GM21515 (cell line): ENCODE data around the gene SKP1.
"Not testable (repeated sequence)": the region's sequence is repeated elsewhere in the genome, so short reads cannot be mapped to it uniquely, and the experiment has no call there.

ENCODE experiments used
- ATAC-seq: cut with Tn5 transposase; IDR thresholded peaks from one replicate; pipeline ENCODE4 v1.9.1; 2021; ENCODE audit not compliant: unreplicated experiment

The SKP1 gene

GRCh38 chr5:134177369-134178095 is 782 bp upstream of the SKP1 start:
- no peak for ATAC-seq

GRCh38 chr5:134175921-134176510 is 734 bp downstream of the SKP1 start:
- ATAC-seq: peak; percentile 22

- no peak for ATAC-seq
Measured at GRCh38 chr5:134174841-134175839, 1.6 kb downstream of the SKP1 start.

GRCh38 chr5:134171972-134172371 is 4.8 kb downstream of the SKP1 start:
- no peak for ATAC-seq

- no peak for ATAC-seq
Measured at GRCh38 chr5:134162592-134162991, 14.2 kb downstream of the SKP1 start.

- no peak for ATAC-seq
Measured at GRCh38 chr5:134161513-134162395, 15.0 kb downstream of the SKP1 start.

GRCh38 chr5:134153657-134154056 is 23.1 kb downstream of the SKP1 start:
- no peak for ATAC-seq

- no peak for ATAC-seq
Measured at GRCh38 chr5:134153241-134153640, 23.5 kb downstream of the SKP1 start.

- not testable (repeated sequence) for ATAC-seq
Measured at GRCh38 chr5:134152173-134152832, 24.4 kb downstream of the SKP1 start.

- no peak for ATAC-seq
Measured at GRCh38 chr5:134151723-134152122, 25.0 kb downstream of the SKP1 start.

GRCh38 chr5:134149571-134150303 is 27.0 kb downstream of the SKP1 start:
- no peak for ATAC-seq

- no peak for ATAC-seq
Measured at GRCh38 chr5:134148986-134149539, 27.7 kb downstream of the SKP1 start.

- no peak for ATAC-seq
Measured at GRCh38 chr5:134148316-134148715, 28.4 kb downstream of the SKP1 start.

- no peak for ATAC-seq
Measured at GRCh38 chr5:134146651-134147518, 29.9 kb downstream of the SKP1 start.

GRCh38 chr5:134145779-134146581 is 30.8 kb downstream of the SKP1 start:
- peak; percentile 52 for ATAC-seq

- no peak for ATAC-seq
Measured at GRCh38 chr5:134145041-134145757, 31.6 kb downstream of the SKP1 start.
